Measurements from ENCODE around the gene AQP2.

The AQP2 gene

DNA sequence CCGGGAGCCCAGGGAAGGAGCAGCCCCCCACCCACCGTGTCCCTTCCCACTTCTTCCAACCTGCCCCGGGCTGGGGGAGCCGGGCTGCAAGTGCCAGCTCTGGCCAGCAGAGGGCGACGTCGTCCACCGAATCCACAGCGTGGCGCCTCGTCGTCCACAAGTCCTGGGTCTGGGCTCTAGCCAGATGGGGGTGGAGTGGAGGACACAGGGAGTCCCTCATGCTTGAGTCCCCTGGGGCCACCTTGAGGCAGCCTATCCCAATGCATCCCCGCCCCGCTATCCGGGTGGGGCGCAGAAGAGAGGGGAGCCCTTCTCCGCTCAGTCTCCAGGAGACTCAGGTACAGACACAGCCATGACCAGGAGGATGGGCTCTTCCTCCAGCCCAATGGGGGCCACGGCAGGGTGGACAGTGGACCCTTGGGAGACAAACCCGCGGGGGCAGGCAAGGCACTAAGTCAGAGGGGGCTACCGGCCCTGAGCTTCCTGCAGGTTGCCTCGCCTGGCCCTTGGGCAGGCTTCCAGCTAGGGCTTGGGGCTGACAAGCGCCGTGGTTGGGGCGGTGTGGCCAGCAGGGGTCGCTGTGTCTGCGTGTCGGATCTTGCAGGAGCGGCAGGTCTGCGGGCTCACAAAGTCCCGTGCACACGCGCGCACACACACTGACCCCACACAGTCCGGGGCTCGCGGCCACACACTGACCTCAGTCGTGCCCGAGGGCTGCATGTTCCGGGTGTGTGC is 16.7 kb downstream of the AQP2 start:
- H3K36me3 ChIP-seq (ENCODE audit: control insufficient read depth in 1 of 2, insufficient read depth in 2 of 2, low read length in 2 of 2): no peaks in the 10 kb centered on the region
- H3K9me3 ChIP-seq (ENCODE audit: insufficient read depth, low read depth, low read length): peaks cover 4% of the 10 kb centered on the region
- no peak overlapping the region for H3K9ac ChIP-seq (ENCODE audit: low read length)
- no peak overlapping the region for H3K14ac ChIP-seq (ENCODE audit: low read length)
- H2BK5ac ChIP-seq (ENCODE audit: low read depth, low read length, poor library complexity): no peak overlapping the region
- H3K4ac ChIP-seq (ENCODE audit: low read depth, low read length): no peak overlapping the region
- peak overlapping the region; percentile 14 for H2AFZ ChIP-seq (ENCODE audit: insufficient read depth, low read length, poor library complexity)
- H3K27ac ChIP-seq (ENCODE audit: low read depth, low read length): no peak overlapping the region
- H2BK12ac ChIP-seq (ENCODE audit: low read length): no peak overlapping the region
- H3K79me2 ChIP-seq (ENCODE audit: control insufficient read depth, insufficient read depth, low read length, poor library complexity): no peaks in the 10 kb centered on the region
- no peak overlapping the region for H4K8ac ChIP-seq (ENCODE audit: low read depth, low read length)
- peaks cover 19% of the 10 kb centered on the region for H3K27me3 ChIP-seq (ENCODE audit: insufficient read depth, low read length)
- no peak overlapping the region for H3K18ac ChIP-seq (ENCODE audit: low read length)
- no peak overlapping the region for H4K91ac ChIP-seq (ENCODE audit: low read depth, low read length)
- no peak overlapping the region for H2BK120ac ChIP-seq (ENCODE audit: insufficient read depth, low read length, poor library complexity)
- H3K4me1 ChIP-seq (ENCODE audit: control insufficient read depth in 1 of 2, insufficient read depth in 2 of 2, low read length in 2 of 2): peaks cover 3 to 7% of the 10 kb centered on the region in 2 experiments
- peak; percentile 85 to 92 for DNase-seq
- WGBS (ENCODE audit: extremely low coverage, insufficient coverage, insufficient read length): no CpG with 5 or more reads among the region's 40 CpGs
- peak overlapping the region; percentile 53 for H3K4me2 ChIP-seq (ENCODE audit: low read length)
- no peak overlapping the region for H4K12ac ChIP-seq (ENCODE audit: low read depth, low read length)
- H3K23ac ChIP-seq (ENCODE audit: low read length): no peak overlapping the region
- H3K4me3 ChIP-seq (ENCODE audit: low read depth, low read length): no peak overlapping the region
- no peaks in the 10 kb centered on the region for H3K79me1 ChIP-seq (ENCODE audit: low read length)
- no peak overlapping the region for H2AK5ac ChIP-seq (ENCODE audit: low read length)

DNA sequence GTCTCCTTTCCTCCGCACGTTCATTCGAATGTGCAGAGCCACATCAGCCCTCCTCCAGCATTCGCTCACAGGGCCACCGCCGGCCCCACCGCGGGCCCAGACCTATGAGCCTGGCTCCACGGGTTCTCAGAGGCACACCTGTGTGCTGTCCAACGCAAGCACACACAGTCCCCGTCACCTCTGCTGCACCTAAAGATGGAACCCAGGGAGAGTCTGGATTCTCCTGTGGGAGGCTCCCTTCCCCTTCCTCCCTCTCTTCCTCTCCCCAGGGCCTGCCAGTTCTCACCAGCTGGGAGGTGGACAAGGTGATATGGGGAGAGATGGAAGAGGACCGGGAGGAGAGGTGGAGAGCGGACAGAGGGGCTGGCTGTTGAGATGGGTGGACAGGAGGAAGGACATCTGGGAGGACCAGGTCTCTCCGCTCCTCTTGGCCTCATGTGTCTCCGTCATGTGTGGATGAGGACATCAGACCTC is 17.3 kb downstream of the AQP2 start:
- no peak overlapping the region for H3K23ac ChIP-seq (ENCODE audit: low read length)
- no peak overlapping the region for H3K9ac ChIP-seq (ENCODE audit: low read length)
- H3K14ac ChIP-seq (ENCODE audit: low read length): no peak overlapping the region
- H2BK5ac ChIP-seq (ENCODE audit: low read depth, low read length, poor library complexity): no peak overlapping the region
- H3K4me3 ChIP-seq (ENCODE audit: low read depth, low read length): no peak overlapping the region
- no peak overlapping the region for H4K12ac ChIP-seq (ENCODE audit: low read depth, low read length)
- DNase-seq: no peak
- no peaks in the 10 kb centered on the region for H3K36me3 ChIP-seq (ENCODE audit: control insufficient read depth in 1 of 2, insufficient read depth in 2 of 2, low read length in 2 of 2)
- peaks cover 4% of the 10 kb centered on the region for H3K9me3 ChIP-seq (ENCODE audit: insufficient read depth, low read depth, low read length)
- no peak overlapping the region for H3K27ac ChIP-seq (ENCODE audit: low read depth, low read length)
- peak overlapping the region; percentile 53 for H3K4me2 ChIP-seq (ENCODE audit: low read length)
- H2AK5ac ChIP-seq (ENCODE audit: low read length): no peak overlapping the region
- H2BK120ac ChIP-seq (ENCODE audit: insufficient read depth, low read length, poor library complexity): no peak overlapping the region
- H3K79me1 ChIP-seq (ENCODE audit: low read length): no peaks in the 10 kb centered on the region
- H4K91ac ChIP-seq (ENCODE audit: low read depth, low read length): no peak overlapping the region
- H3K4me1 ChIP-seq (ENCODE audit: control insufficient read depth in 1 of 2, insufficient read depth in 2 of 2, low read length in 2 of 2): peaks cover 3 to 7% of the 10 kb centered on the region in 2 experiments
- no CpG with 5 or more reads among the region's 15 CpGs for whole genome bisulfite sequencing (ENCODE audit: extremely low coverage, insufficient coverage, insufficient read length)
- H3K27me3 ChIP-seq (ENCODE audit: insufficient read depth, low read length): peaks cover 14% of the 10 kb centered on the region
- no peak overlapping the region for H2AFZ ChIP-seq (ENCODE audit: insufficient read depth, low read length, poor library complexity)
- no peak overlapping the region for H2BK12ac ChIP-seq (ENCODE audit: low read length)
- no peak overlapping the region for H3K4ac ChIP-seq (ENCODE audit: low read depth, low read length)
- no peak overlapping the region for H3K18ac ChIP-seq (ENCODE audit: low read length)
- H3K79me2 ChIP-seq (ENCODE audit: control insufficient read depth, insufficient read depth, low read length, poor library complexity): no peaks in the 10 kb centered on the region
- no peak overlapping the region for H4K8ac ChIP-seq (ENCODE audit: low read depth, low read length)

DNA sequence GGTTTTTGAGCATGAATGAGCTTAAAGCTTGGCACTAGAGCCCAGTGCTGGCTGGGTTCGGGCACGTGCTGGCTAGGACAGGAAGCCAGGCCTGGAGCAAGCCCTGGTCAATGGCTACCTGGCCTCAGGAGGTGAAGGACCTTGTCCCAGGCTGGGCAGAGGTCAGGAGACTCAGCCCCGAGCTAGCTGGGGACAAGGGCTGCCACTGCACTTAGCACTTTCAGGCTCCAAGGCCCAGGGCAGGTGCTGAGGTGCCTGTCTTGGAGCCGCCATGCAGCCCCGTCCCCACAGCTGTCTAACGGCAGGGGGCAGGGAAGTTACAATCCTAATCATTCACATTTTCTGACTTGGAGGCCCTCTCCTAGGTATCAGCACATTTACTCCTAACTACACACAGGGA is 17.9 kb downstream of the AQP2 start:
- H3K18ac ChIP-seq (ENCODE audit: low read length): no peak overlapping the region
- no peak overlapping the region for H4K8ac ChIP-seq (ENCODE audit: low read depth, low read length)
- no peak overlapping the region for H3K4me3 ChIP-seq (ENCODE audit: low read depth, low read length)
- H3K4ac ChIP-seq (ENCODE audit: low read depth, low read length): no peak overlapping the region
- no peak overlapping the region for H2BK5ac ChIP-seq (ENCODE audit: low read depth, low read length, poor library complexity)
- WGBS (ENCODE audit: extremely low coverage, insufficient coverage, insufficient read length): no CpG with 5 or more reads among the region's 6 CpGs
- no peak overlapping the region for H3K9ac ChIP-seq (ENCODE audit: low read length)
- H3K79me1 ChIP-seq (ENCODE audit: low read length): no peaks in the 10 kb centered on the region
- H3K79me2 ChIP-seq (ENCODE audit: control insufficient read depth, insufficient read depth, low read length, poor library complexity): no peaks in the 10 kb centered on the region
- H2BK120ac ChIP-seq (ENCODE audit: insufficient read depth, low read length, poor library complexity): no peak overlapping the region
- H3K27ac ChIP-seq (ENCODE audit: low read depth, low read length): no peak overlapping the region
- H2AK5ac ChIP-seq (ENCODE audit: low read length): no peak overlapping the region
- no peaks in the 10 kb centered on the region for H3K36me3 ChIP-seq (ENCODE audit: control insufficient read depth in 1 of 2, insufficient read depth in 2 of 2, low read length in 2 of 2)
- peaks cover 3 to 7% of the 10 kb centered on the region in 2 experiments for H3K4me1 ChIP-seq (ENCODE audit: control insufficient read depth in 1 of 2, insufficient read depth in 2 of 2, low read length in 2 of 2)
- no peak overlapping the region for H2BK12ac ChIP-seq (ENCODE audit: low read length)
- H4K12ac ChIP-seq (ENCODE audit: low read depth, low read length): no peak overlapping the region
- H3K27me3 ChIP-seq (ENCODE audit: insufficient read depth, low read length): peaks cover 9% of the 10 kb centered on the region
- DNase-seq: no peak
- no peak overlapping the region for H2AFZ ChIP-seq (ENCODE audit: insufficient read depth, low read length, poor library complexity)
- H3K9me3 ChIP-seq (ENCODE audit: insufficient read depth, low read depth, low read length): peaks cover 4% of the 10 kb centered on the region
- no peak overlapping the region for H3K14ac ChIP-seq (ENCODE audit: low read length)
- H4K91ac ChIP-seq (ENCODE audit: low read depth, low read length): no peak overlapping the region
- H3K23ac ChIP-seq (ENCODE audit: low read length): no peak overlapping the region
- H3K4me2 ChIP-seq (ENCODE audit: low read length): no peak overlapping the region

DNA sequence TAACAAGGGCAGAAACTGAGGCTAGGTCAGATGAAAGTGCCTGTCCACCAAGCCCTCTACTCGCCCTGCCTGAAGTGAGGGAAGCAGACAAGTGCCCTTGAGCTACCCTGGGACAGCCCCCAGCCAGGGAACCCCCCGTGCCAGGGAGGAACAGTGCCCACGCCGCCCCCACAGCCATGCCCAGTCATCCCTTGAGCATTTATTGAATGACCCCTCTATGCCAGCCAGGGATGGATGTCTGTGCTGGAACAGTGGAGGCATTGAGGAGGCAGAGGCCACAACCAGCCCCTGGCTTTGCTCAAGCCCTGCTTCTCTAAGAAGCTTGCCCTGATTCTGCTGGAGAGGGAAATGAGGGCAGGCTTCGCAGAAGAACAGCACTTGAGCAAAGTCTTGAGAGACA is 18.5 kb downstream of the AQP2 start:
- Histone ChIP-seq H3K79me1 (ENCODE audit: low read length) (no peaks in the 10 kb centered on the region), H3K18ac (ENCODE audit: low read length) (no peak overlapping the region), H4K8ac (ENCODE audit: low read depth, low read length) (no peak overlapping the region), H3K27me3 (ENCODE audit: insufficient read depth, low read length) (peaks cover 4% of the 10 kb centered on the region), H4K12ac (ENCODE audit: low read depth, low read length) (no peak overlapping the region), H3K9me3 (ENCODE audit: insufficient read depth, low read depth, low read length) (peaks cover 4% of the 10 kb centered on the region), H2BK12ac (ENCODE audit: low read length) (no peak overlapping the region), H3K14ac (ENCODE audit: low read length) (no peak overlapping the region), H3K36me3 (ENCODE audit: control insufficient read depth in 1 of 2, insufficient read depth in 2 of 2, low read length in 2 of 2) (no peaks in the 10 kb centered on the region), H2BK120ac (ENCODE audit: insufficient read depth, low read length, poor library complexity) (no peak overlapping the region), H3K27ac (ENCODE audit: low read depth, low read length) (no peak overlapping the region), H4K91ac (ENCODE audit: low read depth, low read length) (no peak overlapping the region), H3K4me3 (ENCODE audit: low read depth, low read length) (no peak overlapping the region), H3K9ac (ENCODE audit: low read length) (no peak overlapping the region), H3K4me1 (ENCODE audit: control insufficient read depth in 1 of 2, insufficient read depth in 2 of 2, low read length in 2 of 2) (peaks cover 3 to 7% of the 10 kb centered on the region in 2 experiments), H2AK5ac (ENCODE audit: low read length) (no peak overlapping the region), H3K23ac (ENCODE audit: low read length) (no peak overlapping the region), H2BK5ac (ENCODE audit: low read depth, low read length, poor library complexity) (no peak overlapping the region), H3K4me2 (ENCODE audit: low read length) (no peak overlapping the region), H3K79me2 (ENCODE audit: control insufficient read depth, insufficient read depth, low read length, poor library complexity) (no peaks in the 10 kb centered on the region), H3K4ac (ENCODE audit: low read depth, low read length) (no peak overlapping the region), H2AFZ (ENCODE audit: insufficient read depth, low read length, poor library complexity) (no peak overlapping the region)
- no CpG with 5 or more reads among the region's 5 CpGs for WGBS (ENCODE audit: extremely low coverage, insufficient coverage, insufficient read length)
- DNase-seq: no peak

All from trophoblast cell (in vitro differentiated cells and primary cell).